ENCODE measurements around the gene NECAB3.

NECAB3 gene

DNA sequence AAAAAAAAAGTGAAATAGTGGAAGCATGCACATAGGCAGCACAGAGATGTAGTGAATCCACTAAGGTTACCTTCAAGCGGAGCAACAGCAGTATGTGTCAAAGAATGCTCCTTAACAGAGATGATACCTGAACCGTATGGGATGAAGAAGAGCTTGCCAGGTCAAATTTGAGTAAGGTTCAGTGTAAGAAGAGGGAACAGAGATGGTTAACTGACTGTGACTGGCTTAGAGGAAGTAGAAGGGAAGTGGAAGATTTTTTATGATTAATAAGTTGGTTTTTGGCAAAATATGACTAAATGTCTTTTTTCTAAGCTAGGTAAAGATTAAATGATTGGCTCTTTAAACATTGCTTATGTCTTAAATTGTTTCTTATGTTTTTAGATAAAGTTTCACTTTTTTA, 64.7 kb downstream of the NECAB3 start:
- DNase-seq (ENCODE audit: low read depth): no peak

Data from stimulated activated CD8-positive, alpha-beta memory T cell treated with anti-CD3 and anti-CD28 coated beads, Interleukin-12 subunit alpha, Interleukin-12 subunit beta, amount 100 ng/mL, for 1 hour (primary cell).